ENCODE measurements around the gene PCCA.

DNA sequence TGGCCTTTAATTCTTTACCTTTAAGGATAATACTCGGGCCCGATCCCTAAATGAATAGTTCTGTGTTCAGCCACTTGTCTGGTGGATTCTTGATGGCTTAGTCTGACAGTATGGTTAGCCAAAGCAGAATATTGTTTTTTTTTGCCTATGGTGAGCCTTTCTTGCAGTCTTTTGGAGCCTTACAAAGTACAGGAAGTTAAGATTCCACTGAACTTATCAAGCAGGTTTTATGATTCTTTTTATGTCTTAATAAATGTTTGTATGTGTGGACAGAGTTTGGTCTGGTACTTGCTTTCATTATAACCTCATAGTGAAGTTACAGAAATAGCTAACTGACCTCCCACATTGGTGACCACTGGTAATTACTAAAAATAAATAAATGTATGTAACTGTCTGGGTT is 17.1 kb downstream of the PCCA start:
- TF ChIP-seq, protein P1, sequence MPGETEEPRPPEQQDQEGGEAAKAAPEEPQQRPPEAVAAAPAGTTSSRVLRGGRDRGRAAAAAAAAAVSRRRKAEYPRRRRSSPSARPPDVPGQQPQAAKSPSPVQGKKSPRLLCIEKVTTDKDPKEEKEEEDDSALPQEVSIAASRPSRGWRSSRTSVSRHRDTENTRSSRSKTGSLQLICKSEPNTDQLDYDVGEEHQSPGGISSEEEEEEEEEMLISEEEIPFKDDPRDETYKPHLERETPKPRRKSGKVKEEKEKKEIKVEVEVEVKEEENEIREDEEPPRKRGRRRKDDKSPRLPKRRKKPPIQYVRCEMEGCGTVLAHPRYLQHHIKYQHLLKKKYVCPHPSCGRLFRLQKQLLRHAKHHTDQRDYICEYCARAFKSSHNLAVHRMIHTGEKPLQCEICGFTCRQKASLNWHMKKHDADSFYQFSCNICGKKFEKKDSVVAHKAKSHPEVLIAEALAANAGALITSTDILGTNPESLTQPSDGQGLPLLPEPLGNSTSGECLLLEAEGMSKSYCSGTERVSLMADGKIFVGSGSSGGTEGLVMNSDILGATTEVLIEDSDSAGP (CRISPR knock-in tag; IDR thresholded peaks at IDR 0.05; ENCODE audit: borderline replicate concordance) = no peak
- TF ChIP-seq TCF12 (IDR thresholded peaks at IDR 0.05) (no peak), TCF12 (CRISPR knock-in tag; IDR thresholded peaks at IDR 0.05) (no peak), CREB1 (IDR thresholded peaks at IDR 0.05) (no peak), CREB1 (CRISPR knock-in tag; IDR thresholded peaks at IDR 0.05) (no peak), ZNF3 (CRISPR knock-in tag; IDR thresholded peaks at IDR 0.05) (no peak), ZFP82 (CRISPR knock-in tag; IDR thresholded peaks at IDR 0.05; ENCODE audit: borderline replicate concordance) (no peak)
- TF ChIP-seq, protein P2, sequence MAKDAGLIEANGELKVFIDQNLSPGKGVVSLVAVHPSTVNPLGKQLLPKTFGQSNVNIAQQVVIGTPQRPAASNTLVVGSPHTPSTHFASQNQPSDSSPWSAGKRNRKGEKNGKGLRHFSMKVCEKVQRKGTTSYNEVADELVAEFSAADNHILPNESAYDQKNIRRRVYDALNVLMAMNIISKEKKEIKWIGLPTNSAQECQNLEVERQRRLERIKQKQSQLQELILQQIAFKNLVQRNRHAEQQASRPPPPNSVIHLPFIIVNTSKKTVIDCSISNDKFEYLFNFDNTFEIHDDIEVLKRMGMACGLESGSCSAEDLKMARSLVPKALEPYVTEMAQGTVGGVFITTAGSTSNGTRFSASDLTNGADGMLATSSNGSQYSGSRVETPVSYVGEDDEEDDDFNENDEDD (CRISPR knock-in tag; IDR thresholded peaks at IDR 0.05; ENCODE audit: borderline replicate concordance) = no peak
- TF ChIP-seq, protein P3, sequence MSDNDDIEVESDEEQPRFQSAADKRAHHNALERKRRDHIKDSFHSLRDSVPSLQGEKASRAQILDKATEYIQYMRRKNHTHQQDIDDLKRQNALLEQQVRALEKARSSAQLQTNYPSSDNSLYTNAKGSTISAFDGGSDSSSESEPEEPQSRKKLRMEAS (IDR thresholded peaks at IDR 0.05) = no peak
